Activated B cell treated with CpG ODN at 0.5 μM for 24 hours (primary cell): ENCODE data around the gene MXD3. TPM values are rescaled to one million over a fixed set of nuclear protein-coding genes. Genes with fewer than 3 reads are reported as not detected.

Experiments
- ATAC-seq: fragments of 200-7000 bp; cut with Tn5 transposase; one replicate; pipeline ENCODE4 v1.10.0; 2021; ENCODE audit warnings: low read depth, mild to moderate bottlenecking, moderate library complexity
- CTCF ChIA-PET: fragments of 350-600 bp; sonication (Branson Sonifier 250); formaldehyde crosslinking; loops from one replicate; lab custom pipeline; 2021; ENCODE audit warnings: antibody characterized with exemption; lab: Charles Lee
- POLR2A ChIA-PET: fragments of 350-600 bp; sonication (Branson Sonifier 250); formaldehyde crosslinking; loops from one replicate; lab custom pipeline; 2021; ENCODE audit warnings: antibody characterized with exemption; lab: Charles Lee
- DNase-seq: peaks from one replicate; pipeline ENCODE4 v3.0.0; 2022
- H3K27ac Mint-ChIP-seq: one replicate; pipeline ENCODE4 v1.8.0; 2020; ENCODE audit warnings: mixed read lengths
- H3K27me3 Mint-ChIP-seq: one replicate; pipeline ENCODE4 v1.8.0; 2021; ENCODE audit warnings: mixed read lengths
- H3K36me3 Mint-ChIP-seq: one replicate; pipeline ENCODE4 v1.8.0; 2021; ENCODE audit warnings: low read depth, mixed read lengths
- H3K4me1 Mint-ChIP-seq: one replicate; pipeline ENCODE4 v1.8.0; 2021; ENCODE audit warnings: mixed read lengths
- H3K4me3 Mint-ChIP-seq: one replicate; pipeline ENCODE4 v1.8.0; 2020; ENCODE audit warnings: mild to moderate bottlenecking, mixed read lengths
- H3K9me3 Mint-ChIP-seq: one replicate; pipeline ENCODE4 v1.8.0; 2020; ENCODE audit warnings: mixed read lengths
- intact Hi-C: fragments of 100-400 bp; cut with micrococcal nuclease; formaldehyde crosslinking; loops from one replicate; pipeline ENCODE4 v1.15.1; 2024
- total RNA-seq: library from RNA; stranded (reverse); gene quantifications from 2 replicates; pipeline ENCODE4 v1.2.3, GENCODE V29; 2022
- TF ChIP-seq, protein P1 (sequence below): fragments of 200-600 bp; IDR thresholded peaks from one replicate; pipeline ENCODE4 v1.8.0; 2022; ENCODE audit warnings: antibody characterized with exemption, mild to moderate bottlenecking

MXD3 gene
- total RNA-seq, 1 donor from 2014 or later = 9.1 TPM

DNA sequence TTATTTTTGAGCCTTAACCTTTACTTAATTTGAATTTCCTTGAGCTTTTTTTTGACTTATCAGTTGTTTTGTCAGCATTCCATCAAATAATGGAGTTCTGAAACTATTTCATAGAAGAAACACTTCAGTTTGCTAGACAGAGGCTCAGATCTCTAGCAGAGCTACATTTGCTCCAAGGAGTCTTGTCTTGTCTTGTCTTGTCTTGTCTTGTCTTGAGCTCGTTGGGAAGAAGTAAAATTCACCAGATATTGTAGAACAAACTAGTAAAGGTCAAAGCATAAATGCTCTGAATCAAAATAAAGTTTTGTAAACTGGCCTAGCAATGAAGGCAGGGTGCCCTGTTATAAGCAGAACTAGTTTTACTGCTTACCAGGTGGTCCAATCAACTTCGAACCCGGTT, 41.7 kb downstream of the MXD3 start:
- H3K4me1 Mint-ChIP-seq = no peaks in the 10 kb centered on the region
- CTCF ChIA-PET = no interaction called here
- POLR2A ChIA-PET = no interaction called here
- intact Hi-C loops = no loop called here
- no peaks in the 10 kb centered on the region for H3K9me3 Mint-ChIP-seq
- H3K27ac Mint-ChIP-seq = no peak overlapping the region
- ATAC-seq = no peak
- H3K27me3 Mint-ChIP-seq = no peaks in the 10 kb centered on the region
- peaks cover 86% of the 10 kb centered on the region for H3K36me3 Mint-ChIP-seq
- DNase-seq = no peak
- H3K4me3 Mint-ChIP-seq = no peak overlapping the region
- TF ChIP-seq, protein P1, sequence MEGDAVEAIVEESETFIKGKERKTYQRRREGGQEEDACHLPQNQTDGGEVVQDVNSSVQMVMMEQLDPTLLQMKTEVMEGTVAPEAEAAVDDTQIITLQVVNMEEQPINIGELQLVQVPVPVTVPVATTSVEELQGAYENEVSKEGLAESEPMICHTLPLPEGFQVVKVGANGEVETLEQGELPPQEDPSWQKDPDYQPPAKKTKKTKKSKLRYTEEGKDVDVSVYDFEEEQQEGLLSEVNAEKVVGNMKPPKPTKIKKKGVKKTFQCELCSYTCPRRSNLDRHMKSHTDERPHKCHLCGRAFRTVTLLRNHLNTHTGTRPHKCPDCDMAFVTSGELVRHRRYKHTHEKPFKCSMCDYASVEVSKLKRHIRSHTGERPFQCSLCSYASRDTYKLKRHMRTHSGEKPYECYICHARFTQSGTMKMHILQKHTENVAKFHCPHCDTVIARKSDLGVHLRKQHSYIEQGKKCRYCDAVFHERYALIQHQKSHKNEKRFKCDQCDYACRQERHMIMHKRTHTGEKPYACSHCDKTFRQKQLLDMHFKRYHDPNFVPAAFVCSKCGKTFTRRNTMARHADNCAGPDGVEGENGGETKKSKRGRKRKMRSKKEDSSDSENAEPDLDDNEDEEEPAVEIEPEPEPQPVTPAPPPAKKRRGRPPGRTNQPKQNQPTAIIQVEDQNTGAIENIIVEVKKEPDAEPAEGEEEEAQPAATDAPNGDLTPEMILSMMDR = no peak

DNA sequence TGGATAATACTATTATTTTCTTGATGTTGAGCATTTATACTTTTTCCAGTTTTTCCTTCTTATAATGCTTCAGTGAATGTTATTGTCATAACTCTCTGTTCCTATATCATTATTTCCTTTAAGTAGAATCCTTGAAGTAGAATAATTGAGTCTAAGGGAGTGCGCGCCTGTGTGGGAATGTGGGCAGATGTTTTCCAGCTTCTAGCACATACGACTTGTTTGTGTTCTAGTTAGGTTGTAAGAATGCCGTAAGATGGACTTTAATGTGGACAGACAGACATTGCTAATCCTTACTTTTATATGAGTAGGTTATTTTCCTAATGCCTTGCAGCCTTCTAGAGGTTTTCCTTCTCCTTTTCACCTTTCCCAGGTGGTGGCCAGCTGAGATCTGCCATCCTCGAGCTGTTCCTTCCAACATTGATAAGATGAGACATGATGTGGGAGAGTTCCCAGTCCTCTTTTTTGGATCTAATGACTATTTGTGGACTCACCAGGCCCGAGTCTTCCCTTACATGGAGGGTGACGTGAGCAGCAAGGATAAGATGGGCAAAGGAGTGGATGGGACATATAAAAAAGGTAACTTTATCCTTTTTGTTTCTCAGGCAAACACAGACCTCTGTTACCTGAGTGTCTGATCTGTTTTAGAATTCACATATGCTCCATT, 42.3 kb downstream of the MXD3 start:
- no peak overlapping the region for H3K4me3 Mint-ChIP-seq
- no peak for ATAC-seq
- H3K4me1 Mint-ChIP-seq = no peaks in the 10 kb centered on the region
- H3K36me3 Mint-ChIP-seq = peaks cover 87% of the 10 kb centered on the region
- TF ChIP-seq, protein P1 = no peak
- no peak for DNase-seq
- intact Hi-C loops = no loop called here
- POLR2A ChIA-PET = no interaction called here
- CTCF ChIA-PET = no interaction called here
- no peaks in the 10 kb centered on the region for H3K9me3 Mint-ChIP-seq
- no peaks in the 10 kb centered on the region for H3K27me3 Mint-ChIP-seq
- no peak overlapping the region for H3K27ac Mint-ChIP-seq

DNA sequence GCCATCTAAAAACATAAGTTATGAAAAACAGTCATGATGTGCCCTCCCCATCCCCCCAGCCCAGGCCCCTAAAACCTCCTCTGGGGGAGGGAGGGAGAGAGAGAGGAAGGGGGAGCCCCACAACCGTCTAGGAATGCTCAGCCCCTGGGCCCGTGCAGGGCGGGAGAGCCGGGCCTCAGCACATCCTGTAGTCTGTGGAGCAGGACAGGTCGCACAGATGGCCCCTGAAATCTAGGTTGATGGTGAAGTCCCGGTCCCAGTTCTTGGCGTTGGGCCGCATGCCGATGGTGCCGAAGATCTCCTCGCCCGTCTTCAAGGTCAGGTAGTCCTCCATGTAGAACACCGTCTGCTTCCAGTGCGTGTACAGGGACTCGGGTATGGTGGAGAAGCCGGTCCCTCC, 46.3 kb downstream of the MXD3 start:
- H3K27ac Mint-ChIP-seq = no peak overlapping the region
- no peak for DNase-seq
- TF ChIP-seq, protein P1 = no peak
- ChIA-PET POLR2A (no interaction called here), CTCF (no interaction called here)
- H3K27me3 Mint-ChIP-seq = no peaks in the 10 kb centered on the region
- no peaks in the 10 kb centered on the region for H3K9me3 Mint-ChIP-seq
- intact Hi-C loops = no loop called here
- no peaks in the 10 kb centered on the region for H3K4me1 Mint-ChIP-seq
- peaks cover 85% of the 10 kb centered on the region for H3K36me3 Mint-ChIP-seq
- no peak overlapping the region for H3K4me3 Mint-ChIP-seq
- no peak for ATAC-seq

DNA sequence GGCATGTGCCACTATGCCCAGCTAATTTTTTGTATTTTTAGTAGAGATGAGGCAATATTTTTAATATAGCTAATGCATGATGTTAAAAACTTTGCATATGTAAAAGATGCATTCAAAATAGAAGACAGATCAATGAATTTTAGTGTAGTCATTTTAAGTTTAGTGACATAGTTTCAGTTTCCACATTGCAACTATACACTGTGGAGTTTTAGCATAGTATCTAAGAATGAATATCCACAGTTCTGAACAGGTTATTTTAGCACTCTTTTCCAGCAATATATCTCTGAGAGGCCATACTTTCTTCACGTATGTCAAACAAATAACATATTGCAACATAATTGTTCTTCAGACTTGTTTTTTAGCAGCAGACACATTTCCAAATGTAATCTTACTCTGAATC, 47.5 kb downstream of the MXD3 start:
- no peak for DNase-seq
- Mint-ChIP-seq H3K4me3 (no peak overlapping the region), H3K27ac (no peak overlapping the region), H3K27me3 (no peaks in the 10 kb centered on the region), H3K9me3 (no peaks in the 10 kb centered on the region), H3K4me1 (no peaks in the 10 kb centered on the region), H3K36me3 (peaks cover 83% of the 10 kb centered on the region)
- CTCF ChIA-PET = no interaction called here
- no peak for ATAC-seq
- TF ChIP-seq, protein P1 = no peak
- POLR2A ChIA-PET = no interaction called here
- intact Hi-C loops = no loop called here

DNA sequence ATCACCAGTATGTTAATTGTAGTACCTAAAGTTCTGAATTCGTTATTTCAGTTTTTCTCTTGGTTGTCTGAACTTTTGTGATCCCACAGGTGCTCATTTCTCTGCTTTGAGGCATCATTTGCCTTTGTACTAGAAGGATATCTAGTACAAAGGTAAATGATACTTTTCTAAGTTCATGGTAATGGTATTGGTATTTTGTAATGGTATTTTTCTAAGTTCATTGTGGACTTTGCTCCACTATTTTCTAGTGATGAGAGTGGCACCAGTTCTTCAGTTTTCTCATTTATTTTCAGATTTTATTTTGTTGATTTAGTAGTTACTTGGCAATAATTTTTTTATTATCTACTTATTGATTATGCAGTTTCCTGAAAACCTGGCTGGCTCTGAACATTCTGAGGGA, 50.2 kb downstream of the MXD3 start:
- Mint-ChIP-seq H3K9me3 (no peaks in the 10 kb centered on the region), H3K4me1 (no peaks in the 10 kb centered on the region), H3K27ac (no peak overlapping the region), H3K36me3 (peaks cover 84% of the 10 kb centered on the region), H3K4me3 (no peak overlapping the region), H3K27me3 (no peaks in the 10 kb centered on the region)
- POLR2A ChIA-PET = no interaction called here
- CTCF ChIA-PET = no interaction called here
- TF ChIP-seq, protein P1 = no peak
- no peak for ATAC-seq
- intact Hi-C loops = no loop called here
- no peak for DNase-seq
